SU-DHL-6 (cell line): Measurements from ENCODE around the gene OR1J2.
"Not testable (repeated sequence)": the region's sequence is repeated elsewhere in the genome, so short reads cannot be mapped to it uniquely, and the experiment has no call there.

Source experiments
- H2AFZ ChIP-seq: fragments of 200-600 bp; sonication (generic); 2 replicates; pipeline ENCODE4 v1.6.1; 2014; ENCODE audit warnings: low read depth, mild to moderate bottlenecking, moderate library complexity, mixed read lengths, antibody characterized with exemption, low read length; ENCODE audit not compliant: severe bottlenecking
- H3F3A ChIP-seq: fragments of 200-600 bp; shearing (Covaris generic); 2 replicates; pipeline ENCODE4 v1.6.0; 2016; ENCODE audit warnings: antibody characterized with exemption, mild to moderate bottlenecking; ENCODE audit not compliant: insufficient read depth
- H3K27ac ChIP-seq: fragments of 200-600 bp; sonication (generic); 2 replicates; pipeline ENCODE4 v1.5.1; 2016; ENCODE audit warnings: low read depth, mild to moderate bottlenecking, low read length, moderate library complexity, mixed read lengths
- H3K27me3 ChIP-seq: fragments of 200-600 bp; sonication (generic), shearing (Covaris generic); 2 replicates; pipeline ENCODE4 v1.6.0; 2014; ENCODE audit warnings: mild to moderate bottlenecking, low read length
- H3K36me3 ChIP-seq: fragments of 200-600 bp; sonication (generic); 2 replicates; pipeline ENCODE4 v1.6.1; 2014; ENCODE audit warnings: mild to moderate bottlenecking, low read length, mixed read lengths
- H3K4me2 ChIP-seq: fragments of 300-600, 200-600 bp; shearing (Covaris generic), sonication (generic); 2 replicates; pipeline ENCODE4 v1.6.0; 2014; ENCODE audit warnings: low read length, low read depth, mild to moderate bottlenecking; ENCODE audit not compliant: poor library complexity, severe bottlenecking
- H3K4me3 ChIP-seq: fragments of 200-600 bp; sonication (generic); 2 replicates; pipeline ENCODE4 v1.5.1; 2014; ENCODE audit warnings: antibody characterized with exemption, low read length, mild to moderate bottlenecking, mixed read lengths; ENCODE audit not compliant: insufficient read depth, poor library complexity, severe bottlenecking
- H3K79me2 ChIP-seq: fragments of 200-600 bp; sonication (generic); 2 replicates; pipeline ENCODE4 v1.6.1; 2014; ENCODE audit warnings: mild to moderate bottlenecking, low read length, moderate library complexity; ENCODE audit not compliant: insufficient read depth
- H3K9ac ChIP-seq: fragments of 200-600 bp; sonication (generic); 2 replicates; pipeline ENCODE4 v1.7.0; 2014; ENCODE audit warnings: mild to moderate bottlenecking, low read length
- H3K9me2 ChIP-seq: fragments of 200-600 bp; sonication (generic); replicated peaks from 2 replicates; pipeline ENCODE4 v1.6.1; 2014; ENCODE audit warnings: low read length; ENCODE audit not compliant: insufficient read depth
- H3K9me3 ChIP-seq: fragments of 200-600 bp; sonication (generic); 2 replicates; pipeline ENCODE4 v1.6.1; 2014; ENCODE audit warnings: low read length, mixed read lengths; ENCODE audit not compliant: insufficient read depth
- H4K20me1 ChIP-seq: fragments of 200-600 bp; sonication (generic); 2 replicates; pipeline ENCODE4 v1.6.1; 2014; ENCODE audit warnings: low read depth, mild to moderate bottlenecking, antibody characterized with exemption, low read length, moderate library complexity, mixed read lengths
- EZH2phosphoT487 ChIP-seq: fragments of 200-600 bp; sonication (generic), shearing (Covaris generic); conservative IDR thresholded peaks from 2 replicates; pipeline ENCODE4 v1.6.1; 2018; ENCODE audit warnings: mild to moderate bottlenecking, antibody characterized with exemption, low read length, moderate library complexity, mixed read lengths
- TF ChIP-seq, protein P1 (sequence below): fragments of 200-600 bp; sonication (generic); IDR thresholded peaks from one replicate; pipeline ENCODE4 v1.5.1; 2017; ENCODE audit warnings: antibody characterized with exemption, mild to moderate bottlenecking, low read length, moderate library complexity; ENCODE audit not compliant: insufficient read depth, poor library complexity, severe bottlenecking

The OR1J2 gene

DNA sequence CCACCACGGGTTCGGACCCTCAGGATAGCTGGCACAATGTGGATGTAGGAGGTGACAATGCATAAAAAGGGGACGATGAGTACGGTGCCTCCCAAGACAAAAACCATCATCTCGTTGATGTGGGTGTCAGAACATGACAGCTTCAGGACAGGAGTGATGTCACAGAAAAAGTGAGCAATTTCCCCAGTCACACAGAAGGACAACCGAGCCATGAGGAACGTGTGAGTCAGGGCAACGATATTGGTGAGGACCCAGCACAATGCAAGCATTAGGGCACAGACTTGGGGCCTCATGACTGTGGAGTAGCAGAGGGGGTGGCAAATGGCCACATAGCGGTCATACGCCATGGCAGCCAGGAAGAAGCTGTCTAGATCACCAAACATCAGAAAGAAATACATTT, 16.0 kb downstream of the OR1J2 start:
- no peak overlapping the region for H2AFZ ChIP-seq
- no peaks in the 10 kb centered on the region for H3K9me3 ChIP-seq
- no peak for TF ChIP-seq EZH2phosphoT487
- TF ChIP-seq, protein P1, sequence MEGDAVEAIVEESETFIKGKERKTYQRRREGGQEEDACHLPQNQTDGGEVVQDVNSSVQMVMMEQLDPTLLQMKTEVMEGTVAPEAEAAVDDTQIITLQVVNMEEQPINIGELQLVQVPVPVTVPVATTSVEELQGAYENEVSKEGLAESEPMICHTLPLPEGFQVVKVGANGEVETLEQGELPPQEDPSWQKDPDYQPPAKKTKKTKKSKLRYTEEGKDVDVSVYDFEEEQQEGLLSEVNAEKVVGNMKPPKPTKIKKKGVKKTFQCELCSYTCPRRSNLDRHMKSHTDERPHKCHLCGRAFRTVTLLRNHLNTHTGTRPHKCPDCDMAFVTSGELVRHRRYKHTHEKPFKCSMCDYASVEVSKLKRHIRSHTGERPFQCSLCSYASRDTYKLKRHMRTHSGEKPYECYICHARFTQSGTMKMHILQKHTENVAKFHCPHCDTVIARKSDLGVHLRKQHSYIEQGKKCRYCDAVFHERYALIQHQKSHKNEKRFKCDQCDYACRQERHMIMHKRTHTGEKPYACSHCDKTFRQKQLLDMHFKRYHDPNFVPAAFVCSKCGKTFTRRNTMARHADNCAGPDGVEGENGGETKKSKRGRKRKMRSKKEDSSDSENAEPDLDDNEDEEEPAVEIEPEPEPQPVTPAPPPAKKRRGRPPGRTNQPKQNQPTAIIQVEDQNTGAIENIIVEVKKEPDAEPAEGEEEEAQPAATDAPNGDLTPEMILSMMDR, result no peak

DNA sequence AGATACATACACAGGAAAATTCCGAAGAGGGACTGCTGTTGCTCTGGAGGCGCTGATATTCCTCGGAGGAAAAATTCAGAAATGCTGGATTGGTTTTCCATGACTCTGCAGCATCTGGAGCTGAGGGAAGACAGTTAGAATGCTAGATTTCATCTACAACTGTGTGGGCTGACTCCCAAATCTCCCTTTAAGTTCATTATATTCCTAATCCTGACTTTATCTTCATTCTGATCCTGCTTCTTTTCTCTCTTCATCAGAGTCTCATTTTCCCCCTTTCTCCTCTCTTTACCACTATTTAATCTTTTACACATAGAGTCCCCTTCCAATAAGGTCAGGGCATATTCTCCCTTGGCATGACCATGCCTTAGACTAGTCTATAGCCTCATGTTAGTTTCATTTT, 16.6 kb downstream of the OR1J2 start, which contains the start of gene OR1N1:
OR1N1 (minus strand) TSS at position 101 of the 400 bp plus-strand sequence; CDS start at position 101, 0 bp downstream.
- H4K20me1 ChIP-seq, result no peaks in the 10 kb centered on the region
- no peaks in the 10 kb centered on the region for H3F3A ChIP-seq
- H3K4me2 ChIP-seq, result no peak within 1 kb of the TSS
- H3K27me3 ChIP-seq, result no peaks in the 10 kb centered on the region
- no peak within 1 kb of the TSS for H3K4me3 ChIP-seq
- no peak within 1 kb of the TSS for H2AFZ ChIP-seq
- H3K79me2 ChIP-seq, result no peaks in the 10 kb centered on the region
- H3K36me3 ChIP-seq, result no peaks in the 10 kb centered on the region
- H3K27ac ChIP-seq, result no peak within 1 kb of the TSS
- H3K9me2 ChIP-seq, result no peaks in the 10 kb centered on the region
- H3K9ac ChIP-seq, result no peak within 1 kb of the TSS
- no peaks in the 10 kb centered on the region for H3K9me3 ChIP-seq
- TF ChIP-seq EZH2phosphoT487, result no peak
- TF ChIP-seq, protein P1, result no peak

More for the DNA sequence above, 16.0 kb downstream of the OR1J2 start:
- no peaks in the 10 kb centered on the region for H3F3A ChIP-seq
- H3K4me2 ChIP-seq, result no peak overlapping the region
- no peaks in the 10 kb centered on the region for H3K36me3 ChIP-seq
- no peaks in the 10 kb centered on the region for H3K27me3 ChIP-seq
- no peaks in the 10 kb centered on the region for H3K79me2 ChIP-seq
- H3K4me3 ChIP-seq, result no peak overlapping the region
- no peaks in the 10 kb centered on the region for H4K20me1 ChIP-seq
- no peaks in the 10 kb centered on the region for H3K9me2 ChIP-seq
- H3K9ac ChIP-seq, result no peak overlapping the region
- H3K27ac ChIP-seq, result no peak overlapping the region

DNA sequence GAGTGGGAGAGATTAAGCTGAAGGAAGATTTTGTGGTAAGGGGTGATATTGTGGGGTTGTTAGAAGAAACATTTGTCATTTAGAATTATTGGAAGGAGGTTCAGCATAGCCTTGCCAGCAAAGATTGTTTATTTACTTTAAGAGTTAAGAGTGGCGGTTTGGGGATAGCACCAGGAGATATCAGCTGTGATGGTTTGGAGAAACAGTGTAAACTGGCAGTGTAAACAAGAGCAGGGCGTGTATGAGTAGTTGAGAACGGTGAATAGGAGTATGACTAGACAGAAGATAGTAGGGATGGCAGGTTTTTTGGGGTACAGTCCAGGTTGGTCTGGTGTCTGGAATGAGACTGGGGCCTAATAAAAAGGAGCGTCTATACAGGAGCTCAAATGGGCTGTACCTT, 20.6 kb downstream of the OR1J2 start:
- not testable (repeated sequence) for H3K9me2 ChIP-seq, H3K9me3 ChIP-seq, H3K27ac ChIP-seq, H3K79me2 ChIP-seq, H3K4me2 ChIP-seq, H3K36me3 ChIP-seq, H3K4me3 ChIP-seq, H2AFZ ChIP-seq, H3K27me3 ChIP-seq, H4K20me1 ChIP-seq, H3K9ac ChIP-seq, H3F3A ChIP-seq

DNA sequence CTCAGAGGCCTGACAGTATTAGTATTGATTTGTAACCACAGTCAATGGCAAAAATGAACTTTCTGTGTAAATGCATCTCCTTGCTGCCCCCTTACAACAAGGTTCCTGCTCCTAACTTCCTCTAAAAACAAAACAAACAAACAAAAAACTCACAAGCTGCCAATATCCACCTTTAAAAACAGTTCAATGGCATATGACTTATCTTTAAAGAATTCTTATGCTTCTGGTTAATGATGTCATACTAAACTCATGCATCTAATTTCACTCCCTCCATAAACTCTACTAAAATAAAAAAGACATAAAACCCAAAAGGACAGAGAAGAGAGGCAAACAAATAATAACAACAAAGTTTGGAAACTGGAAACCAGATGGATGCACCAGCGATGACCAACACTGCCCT, 25.5 kb downstream of the OR1J2 start:
- Histone ChIP-seq H3K27me3 (no peaks in the 10 kb centered on the region), H3K4me3 (no peak overlapping the region), H3K4me2 (no peak overlapping the region), H4K20me1 (no peaks in the 10 kb centered on the region), H3F3A (no peaks in the 10 kb centered on the region), H3K36me3 (no peaks in the 10 kb centered on the region), H3K79me2 (no peaks in the 10 kb centered on the region), H2AFZ (no peak overlapping the region), H3K9me3 (no peaks in the 10 kb centered on the region), H3K9me2 (no peaks in the 10 kb centered on the region), H3K27ac (no peak overlapping the region), H3K9ac (no peak overlapping the region)
- TF ChIP-seq EZH2phosphoT487, result no peak
- TF ChIP-seq, protein P1, result no peak

DNA sequence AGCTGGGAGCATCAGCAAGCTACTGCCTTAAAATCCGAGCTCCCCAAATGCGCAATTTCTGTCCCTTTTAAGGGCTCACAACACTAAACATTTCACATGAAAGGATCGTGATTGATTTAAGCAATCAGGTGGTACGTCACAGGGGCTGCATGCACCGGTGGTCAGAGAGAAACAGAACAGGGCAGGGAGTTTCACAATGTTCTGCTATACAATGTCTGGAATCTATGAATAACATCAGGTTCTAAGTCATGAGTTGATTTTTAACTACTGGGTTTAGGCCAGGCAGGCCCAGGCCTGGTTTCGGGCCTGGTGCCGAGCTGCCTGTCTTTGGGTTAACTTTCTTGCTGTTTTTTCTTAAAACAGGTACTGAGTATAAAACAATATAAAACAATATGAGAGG, 26.5 kb downstream of the OR1J2 start:
- H3K9ac ChIP-seq, H3K4me3 ChIP-seq, H3K9me3 ChIP-seq, H4K20me1 ChIP-seq, H3K79me2 ChIP-seq, H3K27ac ChIP-seq, H2AFZ ChIP-seq, H3K36me3 ChIP-seq, H3K4me2 ChIP-seq, H3K9me2 ChIP-seq, H3K27me3 ChIP-seq, H3F3A ChIP-seq: not testable (repeated sequence)
